Endodermal cell (in vitro differentiated cells): ENCODE data around the gene GRB14. TPM values are rescaled to one million over a fixed set of nuclear protein-coding genes. Genes with fewer than 3 reads are reported as not detected.

Experiments
- DNase-seq: peaks from one replicate; pipeline ENCODE4 v3.0.0-alpha.2; 2017
- H3K27ac ChIP-seq: 2 replicates; pipeline ENCODE4 v1.5.1; 2013; ENCODE audit warnings: mild to moderate bottlenecking, low read depth, low read length, moderate library complexity
- H3K27me3 ChIP-seq: 2 replicates; pipeline ENCODE4 v1.6.1; 2013; ENCODE audit warnings: mild to moderate bottlenecking, low read length, moderate library complexity; ENCODE audit not compliant: insufficient read depth, control insufficient read depth, poor library complexity, severe bottlenecking
- H3K36me3 ChIP-seq: 2 replicates; pipeline ENCODE4 v1.7.0; 2013; ENCODE audit warnings: mild to moderate bottlenecking, low read length, moderate library complexity; ENCODE audit not compliant: control insufficient read depth, insufficient read depth
- H3K4me1 ChIP-seq: one replicate; pipeline ENCODE4 v1.7.0; 2013; ENCODE audit warnings: low read length; ENCODE audit not compliant: control insufficient read depth, insufficient read depth
- H3K4me3 ChIP-seq: 2 replicates; pipeline ENCODE4 v1.5.1; 2013; ENCODE audit warnings: mild to moderate bottlenecking, low read length, moderate library complexity
- H3K9ac ChIP-seq: 2 replicates; pipeline ENCODE4 v1.6.1; 2013; ENCODE audit warnings: mild to moderate bottlenecking, low read length, moderate library complexity; ENCODE audit not compliant: poor library complexity, severe bottlenecking; ENCODE audit errors: extremely low read depth
- H3K9me3 ChIP-seq: 2 replicates; pipeline ENCODE4 v1.6.1; 2013; ENCODE audit warnings: mild to moderate bottlenecking, low read length, moderate library complexity; ENCODE audit not compliant: control insufficient read depth
- H3K27ac Mint-ChIP-seq: 2 replicates; pipeline ENCODE4 v1.8.0; 2020; ENCODE audit warnings: mixed read lengths
- H3K27me3 Mint-ChIP-seq: 2 replicates; pipeline ENCODE4 v1.8.0; 2021; ENCODE audit warnings: mild to moderate bottlenecking, mixed read lengths; ENCODE audit not compliant: insufficient read depth
- H3K36me3 Mint-ChIP-seq: 2 replicates; pipeline ENCODE4 v1.8.0; 2020; ENCODE audit warnings: low read depth, mixed read lengths
- H3K4me1 Mint-ChIP-seq: 2 replicates; pipeline ENCODE4 v1.8.0; 2020; ENCODE audit warnings: mixed read lengths
- H3K4me3 Mint-ChIP-seq: 2 replicates; pipeline ENCODE4 v1.8.0; 2020; ENCODE audit warnings: mild to moderate bottlenecking, moderate library complexity, mixed read lengths
- H3K9me3 Mint-ChIP-seq: 2 replicates; pipeline ENCODE4 v1.8.0; 2020; ENCODE audit warnings: mild to moderate bottlenecking, mixed read lengths
- CTCF ChIP-seq: fragments of 200-600 bp; sonication (generic); conservative IDR thresholded peaks from 2 replicates; pipeline ENCODE4 v1.5.0; 2021; ENCODE audit warnings: antibody characterized with exemption, mild to moderate bottlenecking
- WGBS, 2 experiments: methylation state at CpG; one replicate each; pipeline versions ENCODE4 v1.1.5 to v1.1.7; 2013; ENCODE audit warnings: missing lambda C conversion rate in 2 of 2, mixed read lengths in 1 of 2; ENCODE audit not compliant: insufficient coverage in 1 of 2, insufficient read length in 1 of 2; 5-methylcytosine and 5-hydroxymethylcytosine counted together
- total RNA-seq, 2 donors: library from RNA; stranded (reverse); fragmentation: NEBNext Ultra II Directional in 1 of 2; extraction: Animal tissue kit (Norgen Biotek cat#: 25700) in 1 of 2; gene quantifications; 2 replicates in 1 of 2; 3 replicates in 1 of 2; pipeline ENCODE4 v1.2.1, GENCODE V29; 2021

The GRB14 gene
- total RNA-seq, 2 donors from 2014 or later = 16.5 to 21.4 TPM

GRCh38 chr2:164625378-164625971 is 4.2 kb upstream of the GRB14 start:
- WGBS, 2 experiments = 84 to 100% methylated on average over 1 to 3 of the region's 3 CpGs
- H3K4me1 ChIP-seq = no peaks in the 10 kb centered on the region
- H3K4me3 Mint-ChIP-seq = no peak overlapping the region

DNA sequence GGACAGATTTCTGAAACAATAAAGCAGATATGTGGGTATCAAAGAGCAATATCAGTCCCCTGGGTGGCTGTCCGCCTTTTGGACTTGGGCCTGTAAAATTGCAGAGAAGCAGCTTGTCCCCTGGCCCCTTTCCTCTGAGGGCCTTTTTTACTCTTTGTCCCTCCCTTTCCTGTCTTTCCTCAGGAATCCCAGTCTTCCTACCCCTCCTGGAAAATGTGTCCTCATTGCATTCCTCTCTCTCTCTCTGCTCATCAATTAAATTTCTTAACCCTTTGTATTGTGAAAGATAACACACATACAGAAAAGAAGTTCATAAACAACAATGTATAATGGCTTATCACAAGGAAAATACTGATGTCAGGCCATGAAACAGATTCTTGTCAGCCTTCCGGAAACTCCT is 3.0 kb upstream of the GRB14 start:
- 80 to 87% methylated on average over 2 of the region's 2 CpGs for whole genome bisulfite sequencing, 2 experiments
- no peak overlapping the region for H3K27ac ChIP-seq
- no peaks in the 10 kb centered on the region for H3K27me3 ChIP-seq
- Mint-ChIP-seq H3K4me3 (no peak overlapping the region), H3K27ac (no peak overlapping the region), H3K27me3 (peaks cover 2% of the 10 kb centered on the region), H3K4me1 (peaks cover 22% of the 10 kb centered on the region), H3K9me3 (no peaks in the 10 kb centered on the region), H3K36me3 (peaks cover under 1% of the 10 kb centered on the region)
- H3K4me3 ChIP-seq = no peak overlapping the region
- DNase-seq = no peak
- no peaks in the 10 kb centered on the region for H3K4me1 ChIP-seq
- no peak for TF ChIP-seq CTCF
- H3K9me3 ChIP-seq = no peaks in the 10 kb centered on the region
- H3K36me3 ChIP-seq = no peaks in the 10 kb centered on the region
- H3K9ac ChIP-seq = no peak overlapping the region

More at GRCh38 chr2:164625378-164625971, 4.2 kb upstream of the GRB14 start:
- no peak overlapping the region for H3K27ac Mint-ChIP-seq
- no peak for DNase-seq
- Histone ChIP-seq H3K9ac (no peak overlapping the region), H3K4me3 (no peak overlapping the region), H3K27ac (no peak overlapping the region), H3K27me3 (no peaks in the 10 kb centered on the region), H3K9me3 (no peaks in the 10 kb centered on the region), H3K36me3 (no peaks in the 10 kb centered on the region)
- TF ChIP-seq CTCF = no peak
- H3K27me3 Mint-ChIP-seq = peaks cover 2% of the 10 kb centered on the region
- H3K9me3 Mint-ChIP-seq = no peaks in the 10 kb centered on the region
- no peaks in the 10 kb centered on the region for H3K36me3 Mint-ChIP-seq
- H3K4me1 Mint-ChIP-seq = peaks cover 22% of the 10 kb centered on the region

DNA sequence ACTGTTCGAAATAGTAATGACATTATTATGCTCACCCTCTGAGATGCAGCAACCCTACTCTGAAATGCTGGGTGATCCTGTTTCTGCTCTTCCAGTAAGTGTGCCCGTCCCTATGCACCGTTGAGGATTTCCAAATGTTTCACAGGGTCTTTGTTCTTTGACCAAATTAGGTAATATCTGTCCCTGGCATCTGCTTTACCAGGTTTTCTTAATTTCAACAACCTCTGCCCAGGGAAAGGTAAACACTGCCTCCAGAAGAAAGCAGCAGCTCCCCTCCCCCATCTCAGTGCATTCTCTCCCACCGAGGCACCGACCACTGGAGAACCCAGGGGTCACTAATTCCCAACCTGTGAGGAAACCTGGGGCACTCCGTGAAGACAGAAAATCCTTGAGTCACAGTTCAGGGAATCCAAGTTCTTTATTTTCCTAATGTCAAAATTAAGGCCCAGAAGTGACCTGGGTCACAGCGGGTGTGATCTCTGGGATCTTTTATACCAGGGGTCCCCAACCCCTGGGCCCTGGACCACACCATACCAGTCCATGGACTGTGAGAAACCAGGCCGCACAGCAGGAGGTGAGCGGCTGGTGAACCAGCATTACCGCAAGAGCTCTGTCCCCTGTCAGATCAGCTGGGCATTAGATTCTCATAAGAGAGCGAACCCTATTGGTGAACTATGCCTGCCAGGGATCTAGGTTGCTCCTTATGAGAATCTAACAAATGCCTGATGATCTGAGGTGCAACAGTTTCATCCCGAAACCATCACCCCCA is 1.2 kb upstream of the GRB14 start:
- no peak for TF ChIP-seq CTCF
- Mint-ChIP-seq H3K4me3 (peak overlapping the region; percentile 76), H3K36me3 (peaks cover 12% of the 10 kb centered on the region), H3K27me3 (peaks cover 2% of the 10 kb centered on the region), H3K27ac (peak overlapping the region; percentile 66), H3K9me3 (no peaks in the 10 kb centered on the region), H3K4me1 (peaks cover 22% of the 10 kb centered on the region)
- H3K27ac ChIP-seq = no peak overlapping the region
- no peak overlapping the region for H3K4me3 ChIP-seq
- no peaks in the 10 kb centered on the region for H3K4me1 ChIP-seq
- H3K27me3 ChIP-seq = no peaks in the 10 kb centered on the region
- no peaks in the 10 kb centered on the region for H3K36me3 ChIP-seq
- H3K9ac ChIP-seq = no peak overlapping the region
- 62 to 65% methylated on average over 11 to 12 of the region's 12 CpGs for WGBS, 2 experiments
- peak; percentile 64 for DNase-seq
- no peaks in the 10 kb centered on the region for H3K9me3 ChIP-seq
